GM19395 (cell line): ENCODE measurements around the gene TGFB2.

Source experiments
- ATAC-seq: cut with Tn5 transposase; IDR thresholded peaks from one replicate; pipeline ENCODE4 v1.9.1; 2021; ENCODE audit warnings: mild to moderate bottlenecking, moderate library complexity; ENCODE audit not compliant: unreplicated experiment

The TGFB2 gene

DNA sequence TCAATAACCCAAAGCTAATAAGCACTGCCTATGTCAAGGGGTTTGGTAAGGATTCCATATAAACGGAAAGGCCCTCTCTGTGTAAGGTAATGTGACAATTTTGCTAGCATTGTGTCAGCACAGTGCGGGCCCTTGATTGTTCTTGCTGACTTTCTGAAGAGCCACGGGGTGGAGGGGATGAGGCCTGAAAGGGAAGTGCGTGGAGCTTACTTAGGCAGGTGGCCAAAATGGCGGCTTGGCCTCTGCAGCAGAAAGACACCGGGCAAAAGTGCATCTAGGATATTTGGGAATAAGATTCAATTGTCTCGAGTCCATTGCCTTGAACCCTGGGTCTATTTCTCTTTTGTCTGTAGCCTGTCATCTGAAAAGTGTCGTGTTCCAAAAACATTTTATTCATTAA, 114.3 kb downstream of the TGFB2 start:
- ATAC-seq: no peak

- peak; percentile 57 for ATAC-seq
These were observed 115.0 kb downstream of the TGFB2 start for GRCh38 chr1:218459878-218460711.

GRCh38 chr1:218461351-218461750, 116.2 kb downstream of the TGFB2 start:
- ATAC-seq: no peak

GRCh38 chr1:218462116-218462515, 117.0 kb downstream of the TGFB2 start:
- no peak for ATAC-seq

DNA sequence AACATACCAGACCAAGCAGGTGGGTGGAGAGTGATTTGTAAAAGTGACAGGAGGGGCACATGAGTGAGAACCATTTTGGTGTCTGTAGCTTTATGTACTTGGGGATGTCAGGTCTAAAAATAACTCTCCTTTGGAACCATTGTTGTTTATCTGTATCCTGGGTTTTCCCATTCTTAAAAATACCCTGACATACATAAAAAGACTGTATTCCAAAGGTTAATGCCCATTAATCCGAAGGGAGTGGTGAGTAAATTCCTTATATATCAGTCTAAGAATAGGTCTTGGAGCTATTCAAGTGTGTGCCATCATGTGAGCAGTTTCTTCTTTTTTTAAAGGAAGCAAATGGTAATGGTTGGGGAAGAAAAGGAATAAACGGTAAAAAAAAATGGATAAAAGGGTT, 117.5 kb downstream of the TGFB2 start:
- ATAC-seq: no peak

- ATAC-seq: no peak
These were observed 118.3 kb downstream of the TGFB2 start for GRCh38 chr1:218463194-218464156.

DNA sequence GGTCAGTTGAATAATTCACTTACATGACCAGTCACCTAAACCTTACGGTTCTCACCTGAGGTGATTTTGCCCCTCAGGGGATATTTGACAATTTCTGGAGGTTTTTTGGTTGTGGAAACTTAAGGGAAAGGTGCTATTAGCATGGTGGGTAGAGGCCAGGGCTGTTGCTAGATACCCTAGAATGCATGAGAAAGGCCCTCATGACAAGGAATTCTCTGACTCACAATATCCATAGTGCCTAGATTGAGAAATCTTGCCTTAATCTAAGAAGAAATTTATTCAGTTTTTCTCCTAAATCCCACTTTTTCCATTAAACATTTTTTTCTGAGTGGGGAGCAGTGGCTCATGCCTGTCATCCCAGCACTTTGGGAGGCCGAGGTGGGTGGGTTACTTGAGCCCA, 119.7 kb downstream of the TGFB2 start:
- ATAC-seq: no peak

DNA sequence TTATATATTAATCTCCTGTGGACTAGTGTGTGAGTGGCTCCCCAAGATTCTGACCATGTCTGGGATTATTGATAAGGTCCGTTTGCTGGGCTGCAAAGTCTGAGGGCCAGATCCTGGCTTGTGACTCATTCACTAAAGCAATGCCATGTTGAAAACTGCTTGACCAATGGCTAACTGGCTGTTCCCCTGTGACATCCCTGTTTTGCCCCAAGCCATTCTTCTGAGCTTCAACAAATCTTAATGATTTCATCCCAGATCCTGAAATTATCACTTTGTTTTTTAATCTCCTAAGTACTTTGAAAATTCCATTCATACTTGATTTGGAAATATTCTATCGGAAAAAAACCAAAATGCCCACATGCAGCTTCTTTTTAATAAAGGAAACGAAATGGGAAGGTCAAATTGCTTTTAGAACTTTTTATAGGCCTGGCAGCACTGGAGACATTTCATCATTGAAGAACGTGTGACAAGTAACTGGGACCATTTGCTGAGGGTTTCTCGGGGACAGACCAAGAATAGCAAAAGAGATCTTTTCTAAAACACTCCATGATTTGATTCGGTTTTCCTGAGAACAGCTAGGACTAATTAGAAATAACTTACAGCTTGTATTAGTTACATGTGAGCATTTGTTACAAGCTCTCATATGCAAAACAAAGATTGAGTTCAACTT, 121.3 kb downstream of the TGFB2 start:
- ATAC-seq: no peak

DNA sequence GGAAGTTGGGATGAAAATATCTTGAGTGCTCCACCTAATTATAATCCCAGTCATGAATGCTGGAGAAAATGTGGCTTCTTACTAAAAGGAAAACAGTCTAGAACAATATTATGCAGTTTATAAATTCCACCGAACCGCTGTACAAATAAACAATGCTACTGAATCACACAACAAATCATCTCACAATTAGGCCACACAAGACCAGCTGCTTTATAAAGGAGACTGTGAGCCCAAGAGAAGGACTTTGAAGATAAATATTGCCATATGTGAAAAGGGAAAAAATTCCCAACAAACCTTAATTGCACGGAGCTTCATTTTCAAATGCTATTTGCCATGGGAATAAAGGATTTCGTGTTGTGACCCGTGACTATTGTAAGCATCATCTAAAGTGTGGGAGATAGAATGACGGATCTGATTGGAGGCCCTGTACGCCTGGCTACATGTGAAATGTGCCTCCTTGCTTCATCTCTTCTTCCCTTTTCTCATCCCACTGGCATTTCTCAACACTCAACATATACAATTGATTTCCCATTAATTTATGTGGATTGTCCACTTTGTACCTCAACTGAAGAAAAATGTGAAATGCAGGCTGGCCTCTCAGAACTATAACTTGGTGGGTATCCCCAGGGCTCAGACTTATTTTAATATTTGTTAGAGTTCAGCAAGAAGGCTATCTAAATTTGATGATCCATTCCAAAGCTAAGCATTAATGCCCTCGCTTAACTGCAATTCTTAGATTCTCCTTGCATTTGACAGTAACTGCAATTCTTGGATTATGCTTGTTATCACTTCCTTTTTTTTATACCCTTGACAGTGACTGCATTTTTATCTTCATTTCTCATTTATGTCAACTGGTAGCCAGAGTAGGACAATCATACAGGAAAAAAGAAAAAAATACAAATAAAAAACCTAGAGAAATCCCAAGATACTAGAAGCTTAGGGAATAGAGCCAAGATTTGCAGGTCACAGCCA, 122.3 kb downstream of the TGFB2 start:
- no peak for ATAC-seq

- no peak for ATAC-seq
These were observed 123.6 kb downstream of the TGFB2 start for GRCh38 chr1:218468711-218469110.

- no peak for ATAC-seq
These were observed 127.7 kb downstream of the TGFB2 start for GRCh38 chr1:218472885-218473284.

DNA sequence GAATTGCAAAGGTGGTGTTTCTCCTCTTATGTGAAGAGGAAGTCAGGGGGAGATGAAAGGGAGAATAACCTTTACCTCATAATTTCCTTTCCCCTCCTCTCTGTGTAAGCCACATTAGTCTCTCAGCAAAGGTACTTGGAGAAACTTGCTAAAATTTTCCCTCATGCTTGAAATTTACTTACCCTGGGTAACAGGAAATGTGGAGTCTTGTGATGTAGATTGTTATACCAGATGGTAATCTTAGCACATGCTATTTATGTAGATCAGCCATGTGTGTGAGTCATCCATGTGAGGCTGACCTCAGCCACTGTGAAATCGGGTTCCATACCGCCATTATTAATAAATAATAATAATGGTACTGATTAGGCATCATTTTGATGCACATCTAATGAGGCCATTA, 128.4 kb downstream of the TGFB2 start:
- ATAC-seq: peak; percentile 61

DNA sequence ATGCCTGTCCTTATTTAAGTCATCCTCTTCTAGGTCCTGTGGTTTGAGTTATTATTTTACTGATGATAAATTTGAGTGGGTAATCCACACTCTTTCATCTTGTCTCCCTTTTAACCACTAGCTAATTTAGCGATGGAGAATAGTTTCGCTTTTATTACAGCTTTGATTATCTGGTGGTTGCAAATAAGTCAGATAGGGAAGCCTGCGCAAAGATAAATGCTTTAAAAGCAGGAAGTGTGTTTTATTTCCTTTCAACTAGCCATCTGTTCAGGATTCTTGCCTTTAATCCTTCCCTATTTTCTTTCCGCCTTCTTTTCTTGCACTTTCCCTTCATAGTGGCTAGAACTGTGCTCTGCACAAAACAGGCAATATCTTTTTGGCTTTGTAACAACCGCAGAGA, 129.0 kb downstream of the TGFB2 start:
- ATAC-seq: no peak

- no peak for ATAC-seq
These were observed 130.1 kb downstream of the TGFB2 start for GRCh38 chr1:218475275-218475674.

DNA sequence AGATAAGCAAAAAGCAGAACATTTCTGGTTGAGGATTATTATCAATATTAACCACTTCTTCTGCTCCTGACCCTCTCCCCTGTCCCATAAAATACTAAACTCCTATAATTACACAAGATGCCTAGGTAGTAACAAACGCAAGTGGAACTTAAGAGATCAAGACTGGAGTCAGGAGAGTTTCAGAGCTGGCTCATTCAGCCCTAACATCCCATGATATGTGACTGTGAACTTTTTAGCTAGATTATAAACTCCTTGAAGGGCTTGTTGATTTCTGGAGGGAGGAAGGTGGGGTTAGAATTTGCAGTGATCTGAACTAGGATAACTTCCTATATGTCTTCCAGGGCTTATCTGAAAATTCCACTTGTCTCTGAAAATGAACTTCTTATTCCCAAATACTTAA, 130.6 kb downstream of the TGFB2 start:
- no peak for ATAC-seq

GRCh38 chr1:218476385-218476784, 131.2 kb downstream of the TGFB2 start:
- no peak for ATAC-seq

- no peak for ATAC-seq
These were observed 133.2 kb downstream of the TGFB2 start for GRCh38 chr1:218478336-218478735.

DNA sequence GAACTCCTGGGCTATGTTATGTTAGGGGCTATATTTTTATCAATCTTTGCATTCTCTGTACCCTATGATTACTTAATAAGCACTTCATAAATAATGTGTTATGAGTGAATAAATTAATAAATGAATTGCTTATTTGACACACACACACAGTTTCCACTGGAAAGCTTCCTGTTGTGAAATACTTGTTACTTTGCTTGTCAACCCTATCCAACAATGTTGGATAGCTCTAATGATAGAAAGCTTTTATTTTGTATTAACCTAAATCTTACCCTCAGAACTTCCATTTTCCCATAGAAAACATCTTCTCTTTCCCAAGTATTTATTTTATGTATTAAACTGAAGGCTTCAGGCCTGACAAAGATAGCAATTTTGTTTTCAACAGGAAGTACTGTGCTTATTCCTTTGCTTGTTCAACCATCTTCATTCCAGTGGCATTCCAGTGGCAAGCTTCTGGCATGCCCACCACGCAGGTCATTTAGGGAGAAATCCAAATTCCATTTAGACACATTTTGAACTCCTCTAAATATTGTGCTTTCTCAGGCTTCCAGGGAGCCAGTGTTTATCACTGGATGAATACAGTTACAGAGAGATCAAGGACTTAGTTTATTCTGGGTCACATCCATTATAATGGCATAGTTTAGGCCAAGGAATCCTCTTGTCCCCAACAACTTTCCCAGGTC, 134.4 kb downstream of the TGFB2 start:
- ATAC-seq: no peak

- no peak for ATAC-seq
These were observed 135.0 kb downstream of the TGFB2 start for GRCh38 chr1:218480137-218480536.
